Measurements from ENCODE around the gene ARF1. TPM values are rescaled to one million over a fixed set of nuclear protein-coding genes. Genes with fewer than 3 reads are reported as not detected.

Gene ARF1
- total RNA-seq, 2 donors from 2014 or later = 469 to 500 TPM

DNA sequence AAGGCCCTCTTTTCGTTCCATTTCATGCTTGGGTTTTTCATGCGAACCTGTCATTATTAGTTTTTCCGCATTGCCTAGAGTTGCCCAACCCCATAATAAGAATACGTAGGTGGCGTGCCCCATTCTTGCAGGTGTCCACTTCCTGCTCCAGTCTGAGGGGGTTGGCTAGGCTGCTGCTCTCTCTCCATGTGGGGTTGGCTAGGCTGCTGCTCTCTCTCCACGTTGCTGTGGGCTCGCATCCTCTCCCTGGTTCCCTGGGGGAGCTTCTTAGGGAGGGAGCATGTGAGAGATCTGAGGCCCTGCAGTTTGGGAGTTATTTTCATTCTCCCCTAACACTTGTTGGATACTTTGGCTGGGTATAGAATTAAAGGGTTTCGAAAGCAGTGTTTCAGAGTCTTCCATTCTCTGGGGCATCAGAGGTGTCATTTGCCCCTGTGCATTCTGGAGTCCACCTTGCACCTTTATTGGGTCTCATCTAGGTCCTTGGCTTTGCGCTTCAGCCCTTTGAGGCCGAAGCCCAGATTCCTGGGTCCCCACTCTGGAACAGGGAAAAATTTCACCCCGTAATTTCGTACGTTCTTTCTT is 12.0 kb downstream of the ARF1 start:
- no peak for DNase-seq
- ATAC-seq = no peak
- intact Hi-C loops (cut with DNase I, micrococcal nuclease) = no loop called here

- DNase-seq = no peak
- intact Hi-C loops (cut with DNase I, micrococcal nuclease) = no loop called here
- no peak for ATAC-seq
These were observed 12.7 kb downstream of the ARF1 start for GRCh38 chr1:228095161-228095560.

- intact Hi-C loops (cut with DNase I, micrococcal nuclease) = no loop called here
- DNase-seq = no peak
- no peak for ATAC-seq
These were observed 13.4 kb downstream of the ARF1 start for GRCh38 chr1:228095938-228096337.

DNA sequence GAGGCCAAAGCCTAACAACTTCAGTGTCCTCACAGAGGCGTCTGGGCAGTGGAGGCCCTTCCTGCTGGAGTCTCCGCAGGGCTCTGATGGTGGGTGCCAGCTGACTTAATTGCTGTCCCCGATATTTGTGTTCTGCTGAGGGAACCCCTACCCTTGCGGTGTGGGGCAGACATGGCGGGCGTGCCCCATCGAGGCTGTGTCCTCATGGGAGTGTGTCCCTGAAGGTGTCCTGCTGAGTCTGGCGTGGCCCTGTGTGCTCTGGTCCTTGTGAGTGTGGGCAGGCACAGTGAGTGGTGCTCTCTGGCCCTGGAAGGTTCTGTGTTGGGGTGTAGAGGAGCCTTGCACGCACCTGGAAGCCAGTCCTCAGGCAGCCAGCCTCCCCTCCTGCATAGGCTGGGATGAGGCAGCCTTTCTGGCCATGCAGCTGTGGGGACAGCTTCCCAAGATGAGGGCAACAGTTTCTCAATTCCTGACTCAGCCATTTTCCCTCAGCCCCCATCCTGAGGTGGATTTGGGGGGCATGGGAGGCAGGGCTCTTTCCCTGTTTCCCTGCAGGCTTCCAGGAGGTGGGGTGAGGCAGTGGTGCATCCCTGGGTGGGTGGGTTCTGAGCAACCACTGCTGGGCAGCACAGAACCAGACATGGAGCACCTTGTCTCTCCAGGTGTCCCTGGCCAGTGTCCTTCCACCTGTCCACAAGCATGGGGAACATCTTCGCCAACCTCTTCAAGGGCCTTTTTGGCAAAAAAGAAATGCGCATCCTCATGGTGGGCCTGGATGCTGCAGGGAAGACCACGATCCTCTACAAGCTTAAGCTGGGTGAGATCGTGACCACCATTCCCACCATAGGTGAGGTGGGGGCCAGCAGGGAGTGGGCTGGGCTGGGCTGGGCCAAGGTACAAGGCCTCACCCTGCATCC is 14.2 kb downstream of the ARF1 start:
- intact Hi-C loops (cut with DNase I, micrococcal nuclease) = no loop called here
- no peak for DNase-seq

GRCh38 chr1:228097333-228098081 is 15.0 kb downstream of the ARF1 start:
- ATAC-seq (no peak), DNase-seq (peak in 1 of 2 donors; percentile 24)
- intact Hi-C loops (cut with DNase I, micrococcal nuclease) = no loop called here

More for the DNA sequence above, 14.2 kb downstream of the ARF1 start:
- no peak for ATAC-seq

DNA sequence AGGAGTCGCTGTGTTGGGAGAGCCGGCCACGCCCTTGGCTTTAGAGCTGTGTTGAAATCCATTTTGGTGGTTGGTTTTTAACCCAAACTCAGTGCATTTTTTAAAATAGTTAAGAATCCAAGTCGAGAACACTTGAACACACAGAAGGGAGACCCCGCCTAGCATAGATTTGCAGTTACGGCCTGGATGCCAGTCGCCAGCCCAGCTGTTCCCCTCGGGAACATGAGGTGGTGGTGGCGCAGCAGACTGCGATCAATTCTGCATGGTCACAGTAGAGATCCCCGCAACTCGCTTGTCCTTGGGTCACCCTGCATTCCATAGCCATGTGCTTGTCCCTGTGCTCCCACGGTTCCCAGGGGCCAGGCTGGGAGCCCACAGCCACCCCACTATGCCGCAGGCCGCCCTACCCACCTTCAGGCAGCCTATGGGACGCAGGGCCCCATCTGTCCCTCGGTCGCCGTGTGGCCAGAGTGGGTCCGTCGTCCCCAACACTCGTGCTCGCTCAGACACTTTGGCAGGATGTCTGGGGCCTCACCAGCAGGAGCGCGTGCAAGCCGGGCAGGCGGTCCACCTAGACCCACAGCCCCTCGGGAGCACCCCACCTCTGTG is 15.9 kb downstream of the ARF1 start:
- no peak for ATAC-seq
- peak in 1 of 2 donors; percentile 2 for DNase-seq
- intact Hi-C loops (cut with DNase I, micrococcal nuclease) = no loop called here

- no peak for DNase-seq
- no peak for ATAC-seq
- intact Hi-C loops (cut with DNase I, micrococcal nuclease) = no loop called here
These were observed 16.8 kb downstream of the ARF1 start for GRCh38 chr1:228099331-228099732.

DNA sequence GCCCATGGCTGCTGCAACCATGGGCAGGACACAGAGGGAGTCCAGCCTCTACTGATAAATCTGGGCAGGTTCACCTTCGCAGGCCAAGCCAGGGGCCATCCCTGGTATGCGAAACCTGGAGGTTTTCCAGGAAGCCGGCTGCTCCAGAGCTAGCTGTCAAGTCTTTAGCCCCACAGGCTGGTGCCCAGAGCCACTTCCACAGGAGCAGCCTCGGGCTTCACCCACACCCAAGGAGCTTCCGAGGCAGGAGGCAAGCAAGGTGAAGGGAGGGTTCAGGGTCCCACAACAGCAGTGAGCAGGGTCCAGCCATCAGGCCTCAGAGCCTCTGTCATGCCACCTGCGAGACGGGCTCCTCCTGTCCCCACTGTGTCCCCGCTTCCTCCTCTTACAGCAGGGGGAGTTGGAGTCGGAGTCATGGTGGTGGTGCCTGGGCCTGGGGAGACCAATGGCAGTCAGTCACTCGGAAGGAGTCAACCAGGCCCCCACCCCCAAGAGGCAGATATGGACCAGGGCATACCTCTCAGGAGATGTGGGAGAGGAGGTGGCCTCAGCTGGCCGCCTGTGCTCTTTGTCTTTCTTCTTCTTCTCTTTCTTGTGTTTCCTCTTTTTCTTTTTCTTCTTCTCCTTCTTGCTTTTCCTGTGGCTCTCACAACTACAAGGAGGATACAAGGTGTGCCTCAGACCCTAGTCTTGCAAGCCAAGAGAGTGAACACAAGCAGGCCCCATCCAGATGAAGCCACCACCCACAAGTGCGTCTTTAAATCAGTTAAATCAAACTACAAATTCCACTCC is 18.5 kb downstream of the ARF1 start:
- DNase-seq (no peak), ATAC-seq (no peak)
- intact Hi-C loops (cut with DNase I, micrococcal nuclease) = no loop called here

GRCh38 chr1:228101614-228101993 is 19.1 kb downstream of the ARF1 start:
- ATAC-seq (peak; percentile 19), DNase-seq (peak in 1 of 2 donors; percentile 53)
- intact Hi-C loops (cut with DNase I, micrococcal nuclease) = no loop called here

- ATAC-seq (peak; percentile 54), DNase-seq (peak; percentile 68 to 70)
- intact Hi-C loops (cut with DNase I, micrococcal nuclease) = no loop called here
These were observed 19.7 kb downstream of the ARF1 start for GRCh38 chr1:228101994-228102790.

- ATAC-seq (peak; percentile 82), DNase-seq (peak; percentile 94 to 96)
- intact Hi-C loops (cut with DNase I, micrococcal nuclease) = no loop called here
These were observed 20.5 kb downstream of the ARF1 start, which contains the start of gene C1orf35 for GRCh38 chr1:228102791-228103620. TSS of gene C1orf35 (minus strand) at chr1:228103325. CDS start at chr1:228103227, 98 bp downstream.

- intact Hi-C loops (cut with DNase I, micrococcal nuclease) = no loop called here
- no peak for DNase-seq
- ATAC-seq = no peak
These were observed 22.2 kb downstream of the ARF1 start for GRCh38 chr1:228104526-228105269.

GRCh38 chr1:228105270-228105995 is 22.9 kb downstream of the ARF1 start:
- intact Hi-C loops (cut with DNase I, micrococcal nuclease) = no loop called here
- ATAC-seq (no peak), DNase-seq (no peak)

- ATAC-seq = no peak
- no peak for DNase-seq
- intact Hi-C loops (cut with DNase I, micrococcal nuclease) = no loop called here
These were observed 23.7 kb downstream of the ARF1 start for GRCh38 chr1:228105996-228106799.

- intact Hi-C loops (cut with DNase I, micrococcal nuclease) = no loop called here
These were observed 24.2 kb downstream of the ARF1 start for GRCh38 chr1:228106800-228107054.

More at GRCh38 chr1:228106800-228107054, 24.2 kb downstream of the ARF1 start:
- DNase-seq (no peak), ATAC-seq (no peak)
